ENCODE measurements around the gene BRSK2. TPM values are rescaled to one million over a fixed set of nuclear protein-coding genes. Genes with fewer than 3 reads are reported as not detected.
"Not testable (repeated sequence)": the region's sequence is repeated elsewhere in the genome, so short reads cannot be mapped to it uniquely, and the experiment has no call there.

Gene BRSK2
- total RNA-seq, 4 donors from 2014 or later = 0.35 to 6.4 (median 0.40) TPM; not detected in 1

DNA sequence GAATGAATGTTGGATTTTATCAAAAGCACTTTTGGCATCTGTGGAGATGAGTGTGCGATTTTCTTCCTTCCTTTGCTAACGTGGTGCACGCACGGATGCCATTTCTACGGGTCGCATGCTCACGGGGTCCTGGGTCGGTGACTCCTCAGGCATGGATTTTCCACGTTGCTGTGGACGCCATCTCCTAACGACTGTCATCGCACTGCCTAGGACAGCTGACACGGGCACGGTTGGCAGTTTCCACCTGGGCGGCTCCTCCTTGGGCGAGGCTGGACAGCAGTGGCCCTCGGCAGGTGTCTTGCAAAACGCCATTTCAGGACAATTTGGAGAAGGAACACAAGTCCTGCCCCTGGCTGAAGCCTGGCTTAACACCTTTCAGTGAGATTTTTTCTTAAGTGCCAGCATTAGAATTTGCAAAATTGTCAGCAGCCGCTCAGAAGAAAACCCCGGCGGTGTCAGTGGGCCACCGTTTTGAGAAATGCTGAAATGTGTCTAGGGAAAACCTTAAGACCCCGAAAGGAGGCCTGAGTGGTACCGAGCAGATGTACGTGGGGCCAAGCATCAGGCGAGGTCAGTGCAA is 45.6 kb upstream of the BRSK2 start:
- no peak for TF ChIP-seq POLR2A (IDR thresholded peaks at IDR 0.05)
- TF ChIP-seq, protein P1, sequence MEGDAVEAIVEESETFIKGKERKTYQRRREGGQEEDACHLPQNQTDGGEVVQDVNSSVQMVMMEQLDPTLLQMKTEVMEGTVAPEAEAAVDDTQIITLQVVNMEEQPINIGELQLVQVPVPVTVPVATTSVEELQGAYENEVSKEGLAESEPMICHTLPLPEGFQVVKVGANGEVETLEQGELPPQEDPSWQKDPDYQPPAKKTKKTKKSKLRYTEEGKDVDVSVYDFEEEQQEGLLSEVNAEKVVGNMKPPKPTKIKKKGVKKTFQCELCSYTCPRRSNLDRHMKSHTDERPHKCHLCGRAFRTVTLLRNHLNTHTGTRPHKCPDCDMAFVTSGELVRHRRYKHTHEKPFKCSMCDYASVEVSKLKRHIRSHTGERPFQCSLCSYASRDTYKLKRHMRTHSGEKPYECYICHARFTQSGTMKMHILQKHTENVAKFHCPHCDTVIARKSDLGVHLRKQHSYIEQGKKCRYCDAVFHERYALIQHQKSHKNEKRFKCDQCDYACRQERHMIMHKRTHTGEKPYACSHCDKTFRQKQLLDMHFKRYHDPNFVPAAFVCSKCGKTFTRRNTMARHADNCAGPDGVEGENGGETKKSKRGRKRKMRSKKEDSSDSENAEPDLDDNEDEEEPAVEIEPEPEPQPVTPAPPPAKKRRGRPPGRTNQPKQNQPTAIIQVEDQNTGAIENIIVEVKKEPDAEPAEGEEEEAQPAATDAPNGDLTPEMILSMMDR (IDR thresholded peaks at IDR 0.05) = no peak
- DNase-seq = no peak

DNA sequence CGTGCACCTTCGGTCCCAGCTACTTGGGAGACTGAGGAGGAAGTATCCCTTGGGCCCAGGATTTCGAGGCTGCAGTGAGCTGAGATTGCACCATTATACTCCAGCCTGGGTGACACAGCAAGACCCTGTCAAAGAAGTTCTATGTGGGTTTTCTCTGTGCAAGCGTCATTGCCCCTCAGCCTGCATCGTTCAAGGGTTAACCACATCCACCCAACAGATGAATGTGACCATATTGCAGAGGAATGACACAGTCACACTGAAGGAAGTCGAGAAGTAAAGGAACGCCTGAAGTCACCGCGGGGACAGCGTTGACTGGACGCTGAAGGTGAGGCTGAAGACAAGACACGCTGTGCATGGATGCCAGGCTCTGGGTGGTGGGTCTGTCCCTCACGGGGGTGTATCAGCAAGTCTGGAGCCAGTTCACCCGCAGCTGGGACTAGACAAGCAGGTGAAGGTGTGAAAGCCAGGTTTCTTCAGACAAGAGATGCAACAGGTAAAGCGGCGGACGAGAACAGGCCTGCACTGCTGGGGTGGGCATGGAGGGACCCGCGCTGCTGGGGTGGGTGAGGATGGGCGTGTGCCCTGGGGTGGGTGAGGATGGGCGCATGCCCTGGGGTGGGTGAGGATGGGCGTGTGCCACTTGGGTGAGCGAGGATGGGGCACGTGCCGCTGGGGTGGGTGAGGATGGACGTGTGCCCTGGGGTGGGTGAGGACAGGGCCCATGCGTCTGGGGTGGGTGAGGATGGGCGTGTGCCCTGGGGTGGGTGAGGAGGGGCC is 43.8 kb upstream of the BRSK2 start:
- no peaks in the 10 kb centered on the region for H3K36me3 ChIP-seq
- H3K27me3 ChIP-seq = no peaks in the 10 kb centered on the region
- H3K27ac ChIP-seq = no peak overlapping the region
- H3K4me3 ChIP-seq = no peak overlapping the region
- DNase-seq = peak in 1 of 3 donors; percentile 38
- TF ChIP-seq, protein P1 (IDR thresholded peaks at IDR 0.05) = no peak
- TF ChIP-seq POLR2A (IDR thresholded peaks at IDR 0.05) = no peak
- no peaks in the 10 kb centered on the region for H3K4me1 ChIP-seq
- H3K9me3 ChIP-seq = no peaks in the 10 kb centered on the region

More for the DNA sequence above, 45.6 kb upstream of the BRSK2 start:
- H3K27me3 ChIP-seq = no peaks in the 10 kb centered on the region
- no peak overlapping the region for H3K4me3 ChIP-seq
- no peaks in the 10 kb centered on the region for H3K36me3 ChIP-seq
- H3K9me3 ChIP-seq = no peaks in the 10 kb centered on the region
- no peaks in the 10 kb centered on the region for H3K4me1 ChIP-seq
- H3K27ac ChIP-seq = no peak overlapping the region

DNA sequence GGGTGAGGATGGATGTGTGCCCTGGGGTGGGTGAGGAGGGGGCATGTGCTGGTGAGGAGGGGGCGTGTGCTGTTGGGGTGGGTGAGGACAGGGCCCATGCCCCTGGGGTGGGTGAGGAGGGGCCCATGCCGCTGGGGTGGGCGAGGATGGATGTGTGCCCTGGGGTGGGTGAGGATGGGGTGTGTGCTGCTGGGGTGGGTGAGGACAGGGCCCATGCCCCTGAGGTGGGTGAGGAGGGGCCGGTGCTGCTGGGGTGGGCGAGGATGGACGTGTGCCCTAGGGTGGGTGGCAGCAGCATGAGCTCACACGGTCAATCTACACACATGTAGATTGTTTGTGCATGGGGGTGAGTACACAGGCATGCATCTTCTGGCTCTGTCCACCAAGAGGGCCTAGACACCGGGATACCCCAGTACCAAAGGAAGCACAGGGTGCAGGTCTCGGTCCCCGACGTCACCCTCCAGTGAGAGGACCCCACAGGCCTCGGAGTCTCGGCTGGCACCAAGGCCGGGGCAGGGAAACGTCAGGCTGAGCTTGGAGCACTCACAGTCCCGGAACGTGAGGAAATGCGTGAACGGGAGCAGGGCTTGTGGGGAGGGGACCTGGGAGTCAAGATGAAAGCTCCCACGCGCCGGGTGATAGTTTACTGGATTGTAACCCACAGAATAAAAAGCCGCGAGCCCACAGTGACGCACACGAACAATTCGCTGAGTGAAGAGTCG is 42.9 kb upstream of the BRSK2 start:
- Histone ChIP-seq H3K9me3 (no peaks in the 10 kb centered on the region), H3K27me3 (no peaks in the 10 kb centered on the region), H3K4me3 (no peak overlapping the region), H3K4me1 (no peaks in the 10 kb centered on the region), H3K36me3 (no peaks in the 10 kb centered on the region), H3K27ac (no peak overlapping the region)
- TF ChIP-seq, protein P1 (IDR thresholded peaks at IDR 0.05) = no peak
- TF ChIP-seq POLR2A (IDR thresholded peaks at IDR 0.05) = no peak
- peak in 1 of 3 donors; percentile 38 for DNase-seq

DNA sequence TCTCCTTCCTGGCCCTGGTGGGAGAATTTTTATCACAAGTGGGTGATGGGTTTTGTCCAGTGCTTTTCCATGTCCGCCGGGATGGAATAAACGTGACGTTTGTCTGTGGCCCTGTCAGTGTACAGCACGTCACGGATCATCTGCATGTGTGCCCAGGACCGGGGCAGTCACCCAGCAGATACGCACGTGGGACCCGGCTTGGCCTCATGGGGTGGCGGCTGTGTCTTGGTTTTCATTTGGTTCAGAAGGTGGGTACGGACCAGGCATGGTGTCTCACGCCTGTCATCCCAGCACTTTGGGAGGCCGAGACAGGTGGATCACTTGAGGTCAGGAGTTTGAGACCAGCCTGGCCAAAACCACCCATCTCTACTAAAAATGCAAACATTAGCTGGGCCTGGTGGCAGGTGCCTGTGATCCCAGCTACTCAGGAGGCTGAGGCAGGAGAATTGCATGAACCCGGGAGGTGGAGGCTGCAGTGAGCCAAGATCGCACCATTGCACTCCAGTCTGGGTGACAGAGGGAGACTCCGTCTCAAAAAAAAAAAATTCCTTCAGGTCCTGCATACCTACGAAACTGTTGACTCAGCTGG is 42.2 kb upstream of the BRSK2 start:
- not testable (repeated sequence) for H3K4me3 ChIP-seq, H3K27ac ChIP-seq, H3K27me3 ChIP-seq, H3K9me3 ChIP-seq, H3K36me3 ChIP-seq, H3K4me1 ChIP-seq
- peak in 1 of 3 donors; percentile 45 for DNase-seq

DNA sequence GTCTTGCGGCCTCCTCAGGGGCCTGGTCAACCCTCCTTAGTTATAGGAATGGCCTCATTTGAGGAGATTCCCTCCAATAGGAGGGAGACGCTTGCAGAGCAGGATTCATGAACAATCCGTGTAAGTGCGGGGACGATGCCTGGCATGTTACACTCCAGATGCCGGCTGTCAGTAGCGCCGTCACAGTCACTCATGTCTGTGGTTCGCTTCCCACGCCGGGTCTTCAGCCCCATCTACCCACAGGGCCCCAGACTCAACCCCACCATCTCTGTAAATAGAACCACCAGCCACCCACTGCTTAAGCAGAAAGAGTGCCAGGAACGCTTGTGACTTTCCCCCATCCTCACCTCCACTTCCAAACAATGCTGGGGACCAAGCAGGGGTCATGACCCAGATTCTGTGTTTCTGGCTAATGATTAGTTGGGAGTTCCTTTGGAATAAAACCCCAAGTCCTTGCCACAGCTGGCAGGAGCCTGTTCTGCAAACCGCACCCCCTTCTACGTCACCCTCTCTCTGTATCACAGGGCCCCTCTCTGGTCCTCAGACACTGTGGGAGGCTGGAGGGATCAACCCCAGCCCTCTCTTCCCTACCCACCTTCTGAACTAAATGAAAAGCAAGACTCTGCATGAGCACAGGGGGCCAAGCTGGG is 41.5 kb upstream of the BRSK2 start:
- H3K4me1 ChIP-seq = no peaks in the 10 kb centered on the region
- H3K27ac ChIP-seq = no peak overlapping the region
- H3K4me3 ChIP-seq = no peak overlapping the region
- H3K9me3 ChIP-seq = no peaks in the 10 kb centered on the region
- no peaks in the 10 kb centered on the region for H3K36me3 ChIP-seq
- H3K27me3 ChIP-seq = no peaks in the 10 kb centered on the region
- no peak for TF ChIP-seq POLR2A (IDR thresholded peaks at IDR 0.05)
- TF ChIP-seq, protein P1 (IDR thresholded peaks at IDR 0.05) = no peak
- DNase-seq = peak in 1 of 3 donors; percentile 14

Data from Peyer's patch (tissue), 4 donors.